GM18909 (cell line): Measurements from ENCODE around the gene SPATA21.
"Not testable (repeated sequence)": the region's sequence is repeated elsewhere in the genome, so short reads cannot be mapped to it uniquely, and the experiment has no call there.

Source experiments
- ATAC-seq: cut with Tn5 transposase; IDR thresholded peaks from one replicate; pipeline ENCODE4 v1.9.1; 2021; ENCODE audit warnings: mild to moderate bottlenecking; ENCODE audit not compliant: unreplicated experiment, poor library complexity

The SPATA21 gene

GRCh38 chr1:16386454-16387113 lies 50.6 kb downstream of the SPATA21 start:
- no peak for ATAC-seq

GRCh38 chr1:16385659-16386453 lies 51.4 kb downstream of the SPATA21 start:
- ATAC-seq = no peak

DNA sequence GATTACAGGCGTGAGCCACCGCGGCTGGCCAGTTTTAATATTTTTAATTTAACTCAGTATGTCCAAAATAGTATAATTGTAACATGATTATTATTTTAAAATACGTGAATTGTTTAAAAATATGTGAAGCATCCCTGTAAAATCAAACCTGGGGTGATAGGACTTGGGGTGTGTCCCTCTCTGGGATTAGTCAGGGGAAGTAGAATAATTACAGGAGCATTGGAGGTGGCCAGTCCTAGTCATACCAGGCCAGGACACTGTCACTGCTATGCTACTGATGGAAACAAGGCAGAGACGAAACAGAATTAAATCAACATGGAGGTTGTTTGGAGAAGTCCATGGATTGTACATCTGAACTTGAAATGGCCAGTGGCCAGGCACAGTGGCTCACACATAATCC lies 53.3 kb downstream of the SPATA21 start:
- no peak for ATAC-seq

DNA sequence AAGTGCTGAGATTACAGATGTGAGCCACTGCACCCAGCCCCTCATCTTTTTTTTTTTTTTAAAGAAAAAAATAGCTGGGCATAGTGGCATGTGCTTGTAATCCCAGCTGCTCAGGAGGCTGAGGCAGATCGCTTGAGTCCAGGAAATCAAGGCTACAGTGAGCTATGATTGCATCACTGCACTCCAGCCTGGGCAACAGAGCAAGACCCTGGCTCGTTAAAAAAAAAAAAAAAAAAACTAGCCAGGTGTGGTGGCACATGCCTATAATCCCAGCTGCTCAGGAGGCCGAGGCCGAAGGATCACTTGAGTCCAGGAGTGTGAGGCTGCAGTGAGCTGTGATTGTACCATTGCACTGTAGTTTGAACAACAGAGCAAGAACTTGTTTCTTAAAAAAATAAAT lies 56.4 kb downstream of the SPATA21 start:
- no peak for ATAC-seq

GRCh38 chr1:16378443-16378842 lies 58.8 kb downstream of the SPATA21 start:
- ATAC-seq = no peak

DNA sequence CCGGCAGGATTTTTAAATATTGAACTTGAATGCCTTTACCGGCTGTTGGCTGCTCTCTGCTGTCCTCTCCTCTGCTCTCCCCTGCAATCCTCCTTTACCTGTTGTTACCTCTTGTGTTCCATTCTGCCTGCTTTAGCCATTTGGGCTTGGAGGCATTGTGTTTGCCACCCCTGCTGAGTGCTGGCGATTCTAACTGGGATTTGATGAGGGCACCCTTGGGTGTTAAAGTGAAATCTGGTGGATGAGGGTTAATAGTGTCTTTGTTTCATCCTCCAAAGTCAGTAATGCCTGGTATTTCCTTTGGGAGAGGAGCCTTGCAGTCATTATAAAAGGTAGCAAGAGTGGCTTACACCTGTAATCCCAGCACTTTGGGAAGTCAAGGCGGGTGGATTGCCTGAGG lies 60.3 kb downstream of the SPATA21 start:
- no peak for ATAC-seq

DNA sequence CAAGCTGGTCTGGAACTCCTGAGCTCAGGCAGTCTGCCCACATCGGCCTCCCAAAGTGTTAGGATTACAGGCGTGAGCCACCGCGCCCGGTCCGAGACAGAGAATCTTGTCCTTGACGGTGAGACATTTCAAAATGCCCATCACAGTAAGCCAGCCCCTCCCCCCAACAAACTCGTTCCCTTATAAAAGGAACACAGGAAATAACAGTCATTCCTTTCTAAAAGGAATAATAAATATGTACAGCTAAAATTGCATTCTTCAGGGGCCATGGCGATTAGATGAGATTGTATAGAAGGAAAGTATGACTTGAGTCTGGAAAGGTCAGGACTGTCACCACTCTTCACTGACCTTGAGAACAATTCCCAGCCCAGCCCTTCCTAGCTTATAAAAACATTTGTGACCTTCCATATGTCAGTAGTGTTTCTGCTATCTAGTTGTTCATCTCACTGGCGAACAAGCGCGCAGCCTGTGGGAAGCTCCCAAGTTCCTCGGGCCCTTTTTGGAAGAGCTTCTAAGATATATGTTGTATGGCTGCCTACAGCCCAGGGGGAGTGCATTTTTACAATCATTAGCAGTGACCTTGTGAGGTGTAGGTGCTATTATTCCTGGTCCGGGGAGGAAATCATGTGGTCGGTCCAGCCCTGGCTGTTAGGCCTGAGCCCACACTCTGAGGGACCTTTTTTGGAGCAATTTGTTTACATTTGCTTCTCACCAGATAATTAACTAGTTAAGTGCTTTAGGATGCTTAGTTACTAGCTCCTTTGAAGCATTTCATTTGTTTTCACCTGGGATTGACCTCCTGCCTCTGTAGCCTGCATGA lies 61.5 kb downstream of the SPATA21 start:
- ATAC-seq = no peak

- no peak for ATAC-seq
Observed at GRCh38 chr1:16374266-16374665, 63.0 kb downstream of the SPATA21 start.

DNA sequence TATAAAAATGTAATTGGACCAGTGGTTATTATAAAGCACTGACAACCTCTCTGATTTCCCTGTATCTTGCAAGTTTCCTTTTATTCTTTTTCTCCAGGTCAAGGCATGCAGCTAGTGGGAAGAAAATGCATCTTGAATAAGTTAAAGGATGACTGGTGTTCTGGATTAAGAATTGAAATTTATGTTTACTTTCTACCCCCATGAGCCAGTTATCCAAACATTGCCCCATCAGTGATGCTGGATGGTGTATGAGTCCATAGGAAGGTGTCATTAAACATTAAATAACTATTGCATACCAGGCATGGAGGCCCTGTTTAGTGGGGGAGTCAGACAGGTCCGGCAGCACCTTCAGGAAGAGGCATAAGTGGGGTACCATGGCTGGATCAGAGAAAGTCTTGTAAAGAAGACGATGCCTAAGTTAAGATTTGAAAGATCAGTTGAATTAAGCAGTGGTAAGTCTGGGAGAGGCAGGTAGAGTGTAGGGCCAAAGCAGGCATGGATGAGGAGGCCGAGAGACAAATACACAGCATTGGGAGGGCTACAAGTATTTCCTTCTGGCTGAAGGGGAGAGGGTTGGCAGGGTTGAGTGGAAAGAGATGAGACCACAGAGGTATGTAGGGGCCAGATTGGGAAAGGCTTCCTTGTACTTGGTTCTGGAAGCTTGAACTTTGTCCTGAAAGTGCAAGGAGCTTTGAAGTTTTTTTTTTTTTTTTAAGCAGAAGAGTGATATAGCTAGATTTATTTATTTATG lies 64.5 kb downstream of the SPATA21 start:
- no peak for ATAC-seq

DNA sequence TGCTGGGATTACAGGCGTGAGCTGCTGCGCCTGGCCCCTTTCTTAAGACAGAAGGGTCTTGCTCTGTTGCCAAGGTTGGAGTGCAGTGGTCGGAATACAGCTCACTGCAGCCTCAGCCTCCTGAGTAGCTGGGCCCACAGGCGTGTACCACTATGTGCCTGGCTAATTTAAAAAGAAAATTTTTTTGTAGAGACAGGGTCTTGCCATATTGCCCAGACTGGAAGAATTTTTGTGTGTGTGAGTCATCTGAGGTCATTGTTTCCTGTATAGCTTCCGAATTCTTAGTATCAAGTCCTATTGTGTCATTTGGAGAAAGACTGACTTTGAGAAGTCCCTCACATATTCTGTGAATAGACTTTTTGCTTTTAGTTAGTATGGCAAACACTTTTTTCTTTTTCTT lies 65.5 kb downstream of the SPATA21 start:
- ATAC-seq = no peak

GRCh38 chr1:16369821-16370220 lies 67.4 kb downstream of the SPATA21 start:
- no peak for ATAC-seq

DNA sequence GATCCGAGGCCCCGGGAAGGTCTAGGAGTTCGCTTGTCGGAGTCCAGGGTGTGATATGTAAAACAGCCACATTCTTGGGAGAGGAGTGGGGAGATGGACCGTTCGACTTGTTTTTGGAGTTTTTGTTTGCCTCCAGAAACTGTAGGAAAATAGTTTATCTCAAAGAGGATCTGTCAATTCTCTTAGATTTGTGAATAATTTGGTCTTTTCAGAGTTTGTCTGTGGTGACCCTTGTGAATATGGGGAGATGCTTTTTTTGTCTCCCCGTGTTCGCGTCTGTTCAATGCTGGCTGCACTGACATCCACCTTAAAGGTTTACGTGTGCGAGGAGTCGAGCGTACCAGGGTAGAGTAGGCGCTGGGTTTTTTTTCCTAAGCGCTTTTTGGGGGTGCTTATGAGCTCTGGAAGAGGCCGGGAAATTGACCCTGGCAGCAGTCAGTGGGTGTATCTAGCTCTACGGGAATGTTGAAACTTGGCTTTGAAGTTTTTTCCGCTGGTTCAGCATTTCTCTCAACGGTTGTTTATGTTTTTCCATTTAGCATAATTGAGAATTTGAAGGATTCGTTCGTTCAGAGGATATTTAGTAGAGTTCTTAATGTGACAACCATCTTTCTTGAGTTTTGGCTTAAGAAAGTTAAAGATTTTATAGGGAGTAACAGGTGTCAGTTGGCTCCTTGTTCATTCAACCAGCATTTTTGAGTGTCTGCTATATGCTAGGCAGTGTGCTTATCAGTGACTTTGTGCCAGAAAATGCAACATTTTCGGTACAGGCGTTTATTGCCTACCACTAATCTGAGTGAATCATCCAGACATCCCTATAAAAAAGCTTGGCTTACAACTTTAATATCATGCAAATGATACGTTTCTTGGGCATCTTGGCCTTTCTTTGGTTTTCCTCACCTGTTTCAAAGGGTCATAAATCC lies 69.0 kb downstream of the SPATA21 start:
- no peak for ATAC-seq

- ATAC-seq = peak; percentile 74
Observed at GRCh38 chr1:16367258-16367967, 69.8 kb downstream of the SPATA21 start.

- peak; percentile 78 for ATAC-seq
Observed at GRCh38 chr1:16366722-16367257, 70.4 kb downstream of the SPATA21 start, which contains the start of gene SZRD1. Gene SZRD1 (plus strand): TSS chr1:16367242. CDS start chr1:16367258, 16 bp downstream.

- not testable (repeated sequence) for ATAC-seq
Observed at GRCh38 chr1:16365146-16365498, 72.1 kb downstream of the SPATA21 start.

DNA sequence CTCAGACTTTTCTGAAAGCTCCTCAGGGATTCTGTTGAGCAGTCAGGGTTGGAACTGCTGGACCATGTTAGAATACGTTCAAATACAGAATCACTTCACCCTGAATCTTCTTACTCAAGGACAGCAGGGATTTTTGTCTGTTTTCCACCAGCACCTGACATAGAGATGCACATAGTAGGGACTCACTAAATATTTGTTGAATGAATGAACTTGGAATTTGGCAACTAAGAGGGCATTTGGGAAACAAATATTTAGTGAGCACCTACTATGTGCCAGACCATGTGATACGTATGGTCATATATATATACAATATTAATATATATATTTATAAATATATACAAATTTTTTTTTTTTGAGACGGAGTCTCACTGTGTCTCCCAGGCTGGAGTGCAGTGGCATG lies 80.4 kb downstream of the SPATA21 start:
- ATAC-seq = no peak

DNA sequence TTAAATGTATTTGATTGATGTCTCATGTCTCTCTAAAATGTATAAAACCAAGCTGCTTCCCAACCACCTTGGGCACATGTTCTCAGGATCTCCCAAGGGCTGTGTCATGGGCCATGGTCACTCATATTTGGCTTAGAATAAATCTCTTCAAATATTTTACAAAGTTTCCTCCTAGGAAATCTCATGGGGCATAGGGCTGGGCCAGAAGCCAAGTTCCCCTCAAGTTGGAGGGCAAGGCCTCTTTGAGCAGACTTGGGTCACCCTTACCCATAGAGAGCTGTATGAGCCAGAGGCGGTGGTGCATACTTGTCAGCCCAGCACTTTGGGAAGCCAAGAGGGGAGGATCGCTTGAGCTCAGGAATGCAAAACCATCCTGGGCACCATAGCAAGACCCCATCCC lies 82.6 kb downstream of the SPATA21 start:
- no peak for ATAC-seq

- ATAC-seq = no peak
Observed at GRCh38 chr1:16352842-16353535, 84.2 kb downstream of the SPATA21 start.
